A549 (cell line): Measurements from ENCODE around the gene ARHGAP26.
"Not testable (repeated sequence)": the region's sequence is repeated elsewhere in the genome, so short reads cannot be mapped to it uniquely, and the experiment has no call there.

Experiments
- CHD2 ChIP-seq: fragments of 150-350 bp; IDR thresholded peaks from 2 replicates; pipeline ENCODE4 v1.6.1; 2014; ENCODE audit warnings: low read length; ENCODE audit not compliant: partially characterized antibody
- CHD4 ChIP-seq: fragments of 200-600 bp; sonication (generic); IDR thresholded peaks from 2 replicates; pipeline ENCODE4 v1.6.1; 2016; ENCODE audit warnings: antibody characterized with exemption, mild to moderate bottlenecking, borderline replicate concordance
- EP300 ChIP-seq, 2 experiments: fragments of >200 bp; sonication (Bioruptor Twin); formaldehyde crosslinking; IDR thresholded peaks; 2 replicates in 1 of 2; 3 replicates in 1 of 2; pipeline ENCODE4 v1.6.1; 2016 to 2017
- PBX3 ChIP-seq: IDR thresholded peaks from 2 replicates; pipeline ENCODE4 v1.6.1; 2012
- PHF8 ChIP-seq: fragments of 200-600 bp; sonication (generic); IDR thresholded peaks from 2 replicates; pipeline ENCODE4 v1.6.1; 2016; ENCODE audit warnings: low read depth, mild to moderate bottlenecking, antibody characterized with exemption, moderate library complexity, borderline replicate concordance
- POLR2A ChIP-seq: IDR thresholded peaks from 2 replicates; pipeline ENCODE4 v1.6.1; 2012; ENCODE audit warnings: mild to moderate bottlenecking, low read length
- POLR2AphosphoS2 ChIP-seq: conservative IDR thresholded peaks from 2 replicates; pipeline ENCODE4 v1.6.1; 2012; ENCODE audit warnings: low read length, improper control_type of control experiment, inconsistent platforms
- RAD21 ChIP-seq, 2 experiments: fragments of >200 bp in 1 of 2; sonication (Bioruptor Twin) in 1 of 2; formaldehyde crosslinking in 1 of 2; IDR thresholded peaks in 1 of 2; conservative IDR thresholded peaks in 1 of 2; 2 replicates in 1 of 2; 3 replicates in 1 of 2; pipeline ENCODE4 v1.6.1; 2012 to 2018; ENCODE audit warnings: inconsistent platforms in 1 of 2
- TP53 ChIP-seq: fragments of 250-450 bp; sonication (Bioruptor Pico); IDR thresholded peaks from 2 replicates; pipeline ENCODE4 v1.5.0; 2021; ENCODE audit warnings: mild to moderate bottlenecking, moderate library complexity
- TF ChIP-seq, protein P1 (sequence below): IDR thresholded peaks from 2 replicates; pipeline ENCODE4 v1.6.1; 2012
- TF ChIP-seq, protein P2 (sequence below): fragments of 450-650 bp; IDR thresholded peaks from 2 replicates; pipeline ENCODE4 v1.6.1; 2014; ENCODE audit warnings: antibody characterized with exemption
- TF ChIP-seq, protein P3 (sequence below): fragments of >200 bp; sonication (Bioruptor Twin); formaldehyde crosslinking; IDR thresholded peaks from 3 replicates; pipeline ENCODE4 v1.5.1; 2016

- TF ChIP-seq, protein P1, sequence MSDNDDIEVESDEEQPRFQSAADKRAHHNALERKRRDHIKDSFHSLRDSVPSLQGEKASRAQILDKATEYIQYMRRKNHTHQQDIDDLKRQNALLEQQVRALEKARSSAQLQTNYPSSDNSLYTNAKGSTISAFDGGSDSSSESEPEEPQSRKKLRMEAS, result not testable (repeated sequence)
- not testable (repeated sequence) for TF ChIP-seq TP53 (CRISPR knock-in tag); POLR2AphosphoS2; PBX3; EP300 (IDR thresholded peaks at IDR 0.05); CHD4; CHD2; POLR2A; PHF8; RAD21 (conservative IDR thresholded peaks at IDR 0.05 in 1 of 2, IDR thresholded peaks at IDR 0.05 in 1 of 2)
- TF ChIP-seq, protein P2, sequence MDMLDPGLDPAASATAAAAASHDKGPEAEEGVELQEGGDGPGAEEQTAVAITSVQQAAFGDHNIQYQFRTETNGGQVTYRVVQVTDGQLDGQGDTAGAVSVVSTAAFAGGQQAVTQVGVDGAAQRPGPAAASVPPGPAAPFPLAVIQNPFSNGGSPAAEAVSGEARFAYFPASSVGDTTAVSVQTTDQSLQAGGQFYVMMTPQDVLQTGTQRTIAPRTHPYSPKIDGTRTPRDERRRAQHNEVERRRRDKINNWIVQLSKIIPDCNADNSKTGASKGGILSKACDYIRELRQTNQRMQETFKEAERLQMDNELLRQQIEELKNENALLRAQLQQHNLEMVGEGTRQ, result not testable (repeated sequence)
- TF ChIP-seq, protein P3, sequence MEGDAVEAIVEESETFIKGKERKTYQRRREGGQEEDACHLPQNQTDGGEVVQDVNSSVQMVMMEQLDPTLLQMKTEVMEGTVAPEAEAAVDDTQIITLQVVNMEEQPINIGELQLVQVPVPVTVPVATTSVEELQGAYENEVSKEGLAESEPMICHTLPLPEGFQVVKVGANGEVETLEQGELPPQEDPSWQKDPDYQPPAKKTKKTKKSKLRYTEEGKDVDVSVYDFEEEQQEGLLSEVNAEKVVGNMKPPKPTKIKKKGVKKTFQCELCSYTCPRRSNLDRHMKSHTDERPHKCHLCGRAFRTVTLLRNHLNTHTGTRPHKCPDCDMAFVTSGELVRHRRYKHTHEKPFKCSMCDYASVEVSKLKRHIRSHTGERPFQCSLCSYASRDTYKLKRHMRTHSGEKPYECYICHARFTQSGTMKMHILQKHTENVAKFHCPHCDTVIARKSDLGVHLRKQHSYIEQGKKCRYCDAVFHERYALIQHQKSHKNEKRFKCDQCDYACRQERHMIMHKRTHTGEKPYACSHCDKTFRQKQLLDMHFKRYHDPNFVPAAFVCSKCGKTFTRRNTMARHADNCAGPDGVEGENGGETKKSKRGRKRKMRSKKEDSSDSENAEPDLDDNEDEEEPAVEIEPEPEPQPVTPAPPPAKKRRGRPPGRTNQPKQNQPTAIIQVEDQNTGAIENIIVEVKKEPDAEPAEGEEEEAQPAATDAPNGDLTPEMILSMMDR, result not testable (repeated sequence)
Measured at GRCh38 chr5:142952871-142953270, 182.7 kb downstream of the ARHGAP26 start.
